K562 (cell line): ENCODE results near the gene NMUR2. TPM values are rescaled to one million over a fixed set of nuclear protein-coding genes. Genes with fewer than 3 reads are reported as not detected.

Experiments
- ATAC-seq: fragments of 200-7000 bp; cut with Tn5 transposase; 3 replicates; pipeline ENCODE4 v1.9.1; 2020; ENCODE audit warnings: moderate library complexity
- BruUV-seq: library from RNA; stranded (reverse); fragments of 400-500 nt; replicated peaks from 2 replicates; lab custom pipeline; 2021; lab: Mats Ljungman, UMichigan
- CTCF ChIA-PET: fragments of 300-600 bp; formaldehyde crosslinking; extraction: SDS; loops from one replicate; lab custom pipeline; 2021; ENCODE audit warnings: low intra/inter-chr PET ratio; lab: Yijun Ruan, JAX
- POLR2A ChIA-PET: fragments of 300-600, 350-650 bp; sonication (Branson Sonifier 250); formaldehyde crosslinking; extraction: SDS; loops from one replicate; lab custom pipeline; 2021; ENCODE audit warnings: antibody characterized with exemption, inconsistent platforms; lab: Yijun Ruan, JAX
- DNase-seq, 4 experiments: peaks; one replicate each; pipeline versions ENCODE4 v3.0.0 to v3.0.0-alpha.2; 2011 to 2018; ENCODE audit warnings: low spot score in 3 of 4, mixed read lengths in 3 of 4; ENCODE audit errors: extremely low read depth in 1 of 4
- FAIRE-seq: peaks from 2 replicates; lab custom pipeline; 2011; peaks lifted over from hg19 to GRCh38; lab: Jason Lieb, UNC
- H2AFZ ChIP-seq: 2 replicates; pipeline ENCODE4 v1.6.0; 2011; ENCODE audit warnings: low read depth, low read length, control low read depth, inconsistent platforms
- H3K27ac ChIP-seq: fragments of 200-600 bp; 3 replicates; pipeline ENCODE4 v1.8.0; 2011; ENCODE audit warnings: low read depth, mild to moderate bottlenecking, control low read depth, inconsistent platforms, low read length, moderate library complexity, mixed read lengths; ENCODE audit errors: extremely low read depth
- H3K27me3 ChIP-seq, 2 experiments: fragments of 300-600 bp in 1 of 2; 2 replicates in 1 of 2; 3 replicates in 1 of 2; pipeline versions ENCODE4 v1.6.0 to v1.8.0; 2011; ENCODE audit warnings: inconsistent platforms in 2 of 2, low read length in 2 of 2, mild to moderate bottlenecking in 1 of 2, mixed read lengths in 1 of 2, moderate library complexity in 1 of 2; ENCODE audit not compliant: control insufficient read depth in 2 of 2, insufficient read depth in 2 of 2
- H3K36me3 ChIP-seq: fragments of 300-600 bp; 3 replicates; pipeline ENCODE4 v1.8.0; 2011; ENCODE audit warnings: mild to moderate bottlenecking, low read length, inconsistent platforms; ENCODE audit not compliant: control insufficient read depth, insufficient read depth
- H3K4me1 ChIP-seq, 2 experiments: fragments of 200-600 bp in 1 of 2; replicated peaks in 1 of 2; 2 replicates in 1 of 2; 3 replicates in 1 of 2; pipeline versions ENCODE4 v1.5.1 to v1.8.0; 2011; ENCODE audit warnings: inconsistent platforms in 2 of 2, low read length in 2 of 2, mild to moderate bottlenecking in 1 of 2, mixed read lengths in 1 of 2, moderate library complexity in 1 of 2; ENCODE audit not compliant: control insufficient read depth in 2 of 2, insufficient read depth in 2 of 2
- H3K4me2 ChIP-seq: 2 replicates; pipeline ENCODE4 v1.6.1; 2011; ENCODE audit warnings: low read length, control low read depth, inconsistent platforms, mixed read lengths; ENCODE audit not compliant: insufficient read depth
- H3K4me3 ChIP-seq: fragments of 200-600 bp; sonication (generic), shearing (Covaris generic); 2 replicates; pipeline ENCODE4 v1.5.1; 2016; ENCODE audit warnings: control low read depth, inconsistent platforms
- H3K79me2 ChIP-seq: fragments of 200-600 bp; 3 replicates; pipeline ENCODE4 v1.8.0; 2011; ENCODE audit warnings: low read length, inconsistent platforms; ENCODE audit not compliant: control insufficient read depth, insufficient read depth
- H3K9ac ChIP-seq, 2 experiments: 2 replicates each; pipeline versions ENCODE4 v1.6.0 to v1.6.1; 2011; ENCODE audit warnings: low read depth in 2 of 2, low read length in 2 of 2, control low read depth in 1 of 2, inconsistent platforms in 1 of 2, mild to moderate bottlenecking in 1 of 2, mixed read lengths in 1 of 2; ENCODE audit not compliant: insufficient read depth in 1 of 2
- H3K9me1 ChIP-seq: one replicate; pipeline ENCODE4 v1.6.0; 2011; ENCODE audit warnings: inconsistent platforms, mild to moderate bottlenecking, low read length, moderate library complexity; ENCODE audit not compliant: control insufficient read depth, insufficient read depth
- H3K9me3 ChIP-seq: replicated peaks from 2 replicates; pipeline ENCODE4 v1.5.1; 2011; ENCODE audit warnings: low read depth, low read length, inconsistent platforms; ENCODE audit not compliant: control insufficient read depth, insufficient read depth
- H4K20me1 ChIP-seq: replicated peaks from 2 replicates; pipeline ENCODE4 v1.6.1; 2011; ENCODE audit warnings: low read length, inconsistent platforms, mixed read lengths; ENCODE audit not compliant: control insufficient read depth, insufficient read depth
- BDP1 ChIP-seq: IDR thresholded peaks from 3 replicates; pipeline ENCODE4 v1.6.1; 2011; ENCODE audit not compliant: insufficient read length, insufficient read depth
- NR4A1 ChIP-seq, 2 experiments: fragments of 250-450 bp in 1 of 2; fragments of 450-650 bp in 1 of 2; sonication (Bioruptor Pico) in 1 of 2; IDR thresholded peaks; 2 replicates each; pipeline versions ENCODE4 v1.4.0 to v1.6.1; 2016 to 2020; ENCODE audit warnings: mild to moderate bottlenecking in 2 of 2, missing compliant biosample characterization in 1 of 2, missing genetic modification characterization in 1 of 2, moderate library complexity in 1 of 2
- PURB ChIP-seq: sonication (generic); formaldehyde crosslinking; IDR thresholded peaks from 2 replicates; pipeline ENCODE4 v1.9.0; 2021; ENCODE audit warnings: low read depth, mild to moderate bottlenecking, missing genetic modification reagents
- TAF9B ChIP-seq: fragments of 450-650 bp; IDR thresholded peaks from 2 replicates; pipeline ENCODE4 v1.6.1; 2018; ENCODE audit warnings: mild to moderate bottlenecking; ENCODE audit not compliant: partially characterized antibody
- ZC3H11A ChIP-seq: IDR thresholded peaks from 2 replicates; pipeline ENCODE4 v1.6.1; 2012; ENCODE audit warnings: low read depth, low read length, improper control_type of control experiment
- WGBS: fragments of 100-300 bp; shearing (Covaris generic); methylation state at CpG from one replicate; pipeline ENCODE4 v1.1.6; 2016; ENCODE audit warnings: low coverage, mixed read lengths; ENCODE audit not compliant: insufficient coverage; ENCODE audit errors: missing lambda C conversion rate; 5-methylcytosine and 5-hydroxymethylcytosine counted together
- in situ Hi-C: fragments of 300-500 bp; cut with MboI; formaldehyde crosslinking; loops from 4 replicates; pipeline ENCODE4 v1.15.0; 2018; ENCODE audit warnings: inconsistent platforms, mixed read lengths
- intact Hi-C: fragments of 100-400 bp; cut with micrococcal nuclease; formaldehyde crosslinking; loops from 2 replicates; pipeline ENCODE4 v1.14.2; 2022
- polyA plus RNA-seq, 8 experiments: library from polyadenylated mRNA; depleted of rRNA in 4 of 8; stranded (reverse) in 5 of 8; unstranded in 3 of 8; fragments of >200 nt; fragmentation: Nextera tagmentation in 2 of 8; fragmentation: Illumina TruSeq in 1 of 8; extraction: Ambion mirVana in 2 of 8; extraction: Trizol in 1 of 8; gene quantifications; 2 replicates each; pipeline versions ENCODE4 v1.2.1 to v1.2.3, GENCODE V29; 2011 to 2014; ENCODE audit warnings: inconsistent platforms in 1 of 8, missing spikeins in 1 of 8
- total RNA-seq, 7 experiments: library from RNA; depleted of rRNA in 6 of 7; stranded (reverse); fragments of >200 nt in 6 of 7; fragmentation: Illumina TruSeq in 2 of 7; extraction: Trizol in 2 of 7; gene quantifications; 2 replicates each; pipeline versions ENCODE4 v1.2.1 to v1.2.3, GENCODE V29; 2011 to 2021; ENCODE audit warnings: low replicate concordance in 1 of 7
- TF ChIP-seq, protein P1 (sequence below): fragments of 250-450 bp; sonication (Bioruptor Pico); IDR thresholded peaks from 2 replicates; pipeline ENCODE4 v1.8.0; 2021; ENCODE audit warnings: borderline replicate concordance, mild to moderate bottlenecking, moderate library complexity; ENCODE audit not compliant: poor library complexity, severe bottlenecking

Gene NMUR2
- total and polyA plus RNA-seq, 9 of the 15 experiments (the other 6 are each of a cell fraction or from before 2014, with no cell fraction given), result not detected

- intact Hi-C loops (no loop called here), in situ Hi-C loops (no loop called here)
- TF ChIP-seq BDP1, result no peak
- TF ChIP-seq, protein P1, sequence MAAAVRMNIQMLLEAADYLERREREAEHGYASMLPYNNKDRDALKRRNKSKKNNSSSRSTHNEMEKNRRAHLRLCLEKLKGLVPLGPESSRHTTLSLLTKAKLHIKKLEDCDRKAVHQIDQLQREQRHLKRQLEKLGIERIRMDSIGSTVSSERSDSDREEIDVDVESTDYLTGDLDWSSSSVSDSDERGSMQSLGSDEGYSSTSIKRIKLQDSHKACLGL, result no peak
- under 1% methylated on average over 10 of the region's 10 CpGs for WGBS
- no peaks in the 10 kb centered on the region for H3K9me1 ChIP-seq
- no peak overlapping the region for H3K9ac ChIP-seq
- ATAC-seq (no peak), FAIRE-seq (no peak), DNase-seq (no peak)
- H3K27ac ChIP-seq, result no peak overlapping the region
- BruUV-seq, result no TSS peak
- H3K36me3 ChIP-seq, result no peaks in the 10 kb centered on the region
- H3K9me3 ChIP-seq, result no peaks in the 10 kb centered on the region
- POLR2A ChIA-PET, result interaction anchor here (0.6 kb wide), 1 partner anchor 869 kb away, joined by 3 read pairs; no protein-coding TSS in a partner anchor
- H4K20me1 ChIP-seq, result no peaks in the 10 kb centered on the region
- H3K4me1 ChIP-seq, result no peaks in the 10 kb centered on the region
- H2AFZ ChIP-seq, result no peak overlapping the region
- H3K4me3 ChIP-seq, result no peak overlapping the region
- CTCF ChIA-PET, result no interaction called here
- H3K79me2 ChIP-seq, result no peaks in the 10 kb centered on the region
- no peaks in the 10 kb centered on the region for H3K27me3 ChIP-seq
- H3K4me2 ChIP-seq, result no peak overlapping the region
Measured at GRCh38 chr5:152380415-152381123, 24.5 kb downstream of the NMUR2 start.

- H3K36me3 ChIP-seq, result no peaks in the 10 kb centered on the region
- no peak for ATAC-seq
- no peak overlapping the region for H2AFZ ChIP-seq
- no peaks in the 10 kb centered on the region for H3K9me3 ChIP-seq
- H3K4me3 ChIP-seq, result no peak overlapping the region
- H4K20me1 ChIP-seq, result no peaks in the 10 kb centered on the region
- WGBS, result 3% methylated on average over 3 of the region's 3 CpGs
- H3K9me1 ChIP-seq, result no peaks in the 10 kb centered on the region
- no peak overlapping the region for H3K4me2 ChIP-seq
- BruUV-seq, result no TSS peak
- ChIA-PET CTCF (no interaction called here), POLR2A (no interaction called here)
- H3K79me2 ChIP-seq, result no peaks in the 10 kb centered on the region
- H3K9ac ChIP-seq, result no peak overlapping the region
- DNase-seq, result no peak
- intact Hi-C loops, result no loop called here
- in situ Hi-C loops, result no loop called here
- FAIRE-seq, result no peak
- H3K27me3 ChIP-seq, result no peaks in the 10 kb centered on the region
- no peaks in the 10 kb centered on the region for H3K4me1 ChIP-seq
- TF ChIP-seq PURB (no peak), ZC3H11A (no peak), TAF9B (no peak), NR4A1 (CRISPR knock-in tag; IDR thresholded peaks at IDR 0.05) (no peak), NR4A1 (tag; IDR thresholded peaks at IDR 0.05) (no peak)
- no peak overlapping the region for H3K27ac ChIP-seq
Measured at GRCh38 chr5:152379331-152379730, 25.7 kb downstream of the NMUR2 start.
